OCI-LY3 (cell line): Measurements from ENCODE around the gene AGBL1.

Experiments used
- EZH2phosphoT487 ChIP-seq: fragments of 200-600 bp; shearing (Covaris generic); IDR thresholded peaks from 2 replicates; pipeline ENCODE4 v1.6.1; 2018; ENCODE audit warnings: antibody characterized with exemption, mixed run types, low read depth
- TF ChIP-seq, protein P1 (sequence below): fragments of 200-600, 300-600 bp; sonication (generic); IDR thresholded peaks from 2 replicates; pipeline ENCODE4 v1.5.1; 2014; ENCODE audit warnings: antibody characterized with exemption, low read length, low read depth

GRCh38 chr15:86691091-86691663 is 611.5 kb downstream of the AGBL1 start:
- TF ChIP-seq, protein P1, sequence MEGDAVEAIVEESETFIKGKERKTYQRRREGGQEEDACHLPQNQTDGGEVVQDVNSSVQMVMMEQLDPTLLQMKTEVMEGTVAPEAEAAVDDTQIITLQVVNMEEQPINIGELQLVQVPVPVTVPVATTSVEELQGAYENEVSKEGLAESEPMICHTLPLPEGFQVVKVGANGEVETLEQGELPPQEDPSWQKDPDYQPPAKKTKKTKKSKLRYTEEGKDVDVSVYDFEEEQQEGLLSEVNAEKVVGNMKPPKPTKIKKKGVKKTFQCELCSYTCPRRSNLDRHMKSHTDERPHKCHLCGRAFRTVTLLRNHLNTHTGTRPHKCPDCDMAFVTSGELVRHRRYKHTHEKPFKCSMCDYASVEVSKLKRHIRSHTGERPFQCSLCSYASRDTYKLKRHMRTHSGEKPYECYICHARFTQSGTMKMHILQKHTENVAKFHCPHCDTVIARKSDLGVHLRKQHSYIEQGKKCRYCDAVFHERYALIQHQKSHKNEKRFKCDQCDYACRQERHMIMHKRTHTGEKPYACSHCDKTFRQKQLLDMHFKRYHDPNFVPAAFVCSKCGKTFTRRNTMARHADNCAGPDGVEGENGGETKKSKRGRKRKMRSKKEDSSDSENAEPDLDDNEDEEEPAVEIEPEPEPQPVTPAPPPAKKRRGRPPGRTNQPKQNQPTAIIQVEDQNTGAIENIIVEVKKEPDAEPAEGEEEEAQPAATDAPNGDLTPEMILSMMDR, result no peak
- no peak for TF ChIP-seq EZH2phosphoT487
